Stimulated activated CD8-positive, alpha-beta memory T cell treated with anti-CD3 and anti-CD28 coated beads, Interleukin-2, amount 100 ng/mL, for 48 hours (primary cell): Measurements from ENCODE around the gene TOX3.

ENCODE experiments used
- DNase-seq, 2 donors: peaks; one replicate each; pipeline ENCODE4 v3.0.0-alpha.2; 2020; ENCODE audit warnings: low read depth in 2 of 2

TOX3 gene

DNA sequence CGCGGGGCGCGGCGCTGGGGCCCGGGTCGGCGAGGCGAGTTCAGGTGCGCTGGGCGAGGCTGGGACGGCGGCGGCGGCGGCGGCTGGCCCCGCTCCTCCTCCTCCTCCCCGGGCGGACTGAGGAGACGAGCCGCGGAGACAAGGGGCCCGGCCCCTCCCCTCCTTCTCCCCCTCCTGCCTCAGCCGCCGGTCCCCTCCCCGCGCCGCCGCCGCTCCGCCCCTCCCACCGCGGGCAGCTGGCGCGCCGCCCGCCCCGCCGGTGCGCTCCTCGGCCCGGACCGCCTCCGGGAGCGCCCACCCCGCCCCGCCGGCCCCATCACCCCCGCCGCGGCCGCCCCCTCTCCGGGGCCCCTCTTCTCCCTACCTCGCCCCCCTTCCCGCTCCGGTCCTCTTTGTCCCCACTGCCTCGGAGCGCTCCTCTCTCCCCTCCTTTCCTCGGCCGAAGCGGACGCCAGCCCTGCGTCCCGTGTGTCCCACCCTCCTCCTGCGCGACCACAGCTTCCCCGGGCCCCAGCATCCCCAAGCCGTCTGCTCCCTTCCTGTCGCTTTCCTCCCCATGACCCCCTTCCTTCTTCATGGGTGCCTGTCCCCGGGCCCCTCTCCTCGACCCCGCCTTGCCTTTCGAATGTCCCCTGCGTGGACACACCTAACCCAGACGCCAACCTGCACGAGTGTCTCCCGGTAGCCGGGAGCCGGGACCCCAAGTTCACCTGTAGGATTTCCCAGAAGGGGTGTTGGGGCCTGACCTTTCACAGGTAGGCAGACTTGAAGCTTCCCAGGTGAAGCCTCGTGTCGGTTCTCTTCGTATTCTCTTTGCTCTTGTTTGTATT, at the start of gene TOX3:
TOX3 (minus strand) TSS at position 140 of the 830 bp plus-strand sequence. CDS start 420 bp downstream, outside the sequence.
- DNase-seq, result no peak

DNA sequence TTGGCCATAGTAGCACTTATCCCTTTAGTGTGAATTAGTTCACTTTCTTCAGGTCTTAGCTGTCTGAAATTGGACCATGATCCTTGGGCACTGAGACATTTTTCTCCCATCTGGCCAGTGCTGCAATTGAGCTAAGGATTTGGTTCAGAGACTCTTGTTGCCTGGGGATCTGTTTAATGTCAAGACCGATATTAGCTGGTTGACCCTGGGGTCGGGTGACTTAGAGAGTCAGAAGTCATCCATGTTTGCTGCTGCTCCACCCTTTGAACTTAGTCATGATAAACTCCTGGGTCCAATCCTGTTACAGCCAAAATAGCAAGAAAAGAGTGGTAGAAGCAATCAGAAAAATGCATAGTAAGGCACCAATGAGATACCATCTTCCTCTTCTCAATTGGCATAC, 45.8 kb upstream of the TOX3 start:
- DNase-seq, result no peak

DNA sequence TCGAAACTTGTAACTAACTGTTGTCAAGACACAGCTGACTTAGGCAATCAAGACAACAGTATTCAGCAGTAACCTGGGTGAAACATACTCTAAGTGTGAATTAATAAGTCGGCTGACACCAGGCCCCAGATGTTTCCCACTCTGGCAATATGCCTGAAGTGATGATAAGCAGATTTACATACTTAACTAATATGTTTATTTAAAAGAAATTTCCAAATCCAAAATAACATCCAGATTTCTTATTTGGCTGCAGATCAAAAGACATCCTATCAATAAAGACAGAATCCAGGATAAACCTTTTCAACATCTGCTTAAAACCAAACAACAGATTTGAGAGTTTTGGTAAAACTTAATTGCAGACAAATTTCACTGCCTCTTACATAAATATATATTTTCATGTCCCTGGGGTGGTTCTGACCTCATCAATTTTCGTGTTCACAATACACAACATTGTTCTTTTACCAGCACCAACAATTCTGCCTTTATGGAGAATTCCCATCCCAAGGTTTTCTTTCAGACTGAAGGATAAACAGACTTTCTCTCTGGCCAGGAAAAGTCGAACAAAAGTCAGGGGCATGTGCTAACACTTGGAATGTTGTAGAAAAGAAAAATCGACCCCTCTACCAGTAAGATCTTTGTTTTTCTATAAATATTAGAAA, 45.1 kb upstream of the TOX3 start:
- no peak for DNase-seq

DNA sequence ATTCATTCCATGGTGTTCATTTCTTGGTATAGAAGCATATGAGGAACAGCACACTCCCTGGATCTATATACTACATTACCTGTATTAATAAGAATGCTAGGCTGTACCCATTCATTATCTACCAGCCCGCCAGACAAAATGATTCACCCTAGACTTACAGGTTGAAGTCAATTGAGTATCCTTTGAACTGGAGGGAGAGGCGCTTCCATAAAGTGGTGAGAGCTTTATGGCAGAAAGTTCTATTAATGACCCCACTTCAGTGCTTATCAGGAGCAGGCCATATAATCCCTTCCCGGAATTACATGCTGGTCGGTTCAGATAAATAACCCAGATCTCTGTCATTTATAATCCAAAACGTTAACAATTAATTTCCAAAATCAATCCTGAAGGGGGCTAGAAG, 44.5 kb upstream of the TOX3 start:
- DNase-seq, result no peak

DNA sequence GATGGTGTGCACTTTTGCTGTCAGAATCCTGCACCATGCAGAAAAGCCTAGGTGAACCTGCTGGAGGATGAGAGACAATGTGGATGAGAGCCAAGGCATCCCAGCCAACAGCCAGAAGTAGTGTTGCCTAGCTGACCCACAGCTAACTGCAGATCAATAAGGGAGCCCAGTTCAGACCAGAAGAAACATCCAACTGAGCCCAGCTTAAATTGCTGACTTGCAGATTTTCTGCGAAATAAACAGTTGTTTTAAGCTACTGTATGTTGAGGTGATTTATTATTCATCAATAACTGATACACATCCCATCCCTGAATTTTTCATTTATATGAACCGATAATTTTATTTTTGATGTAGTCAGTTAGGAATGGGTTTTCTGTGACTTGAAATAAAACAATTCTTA, 39.2 kb upstream of the TOX3 start:
- DNase-seq, result no peak

DNA sequence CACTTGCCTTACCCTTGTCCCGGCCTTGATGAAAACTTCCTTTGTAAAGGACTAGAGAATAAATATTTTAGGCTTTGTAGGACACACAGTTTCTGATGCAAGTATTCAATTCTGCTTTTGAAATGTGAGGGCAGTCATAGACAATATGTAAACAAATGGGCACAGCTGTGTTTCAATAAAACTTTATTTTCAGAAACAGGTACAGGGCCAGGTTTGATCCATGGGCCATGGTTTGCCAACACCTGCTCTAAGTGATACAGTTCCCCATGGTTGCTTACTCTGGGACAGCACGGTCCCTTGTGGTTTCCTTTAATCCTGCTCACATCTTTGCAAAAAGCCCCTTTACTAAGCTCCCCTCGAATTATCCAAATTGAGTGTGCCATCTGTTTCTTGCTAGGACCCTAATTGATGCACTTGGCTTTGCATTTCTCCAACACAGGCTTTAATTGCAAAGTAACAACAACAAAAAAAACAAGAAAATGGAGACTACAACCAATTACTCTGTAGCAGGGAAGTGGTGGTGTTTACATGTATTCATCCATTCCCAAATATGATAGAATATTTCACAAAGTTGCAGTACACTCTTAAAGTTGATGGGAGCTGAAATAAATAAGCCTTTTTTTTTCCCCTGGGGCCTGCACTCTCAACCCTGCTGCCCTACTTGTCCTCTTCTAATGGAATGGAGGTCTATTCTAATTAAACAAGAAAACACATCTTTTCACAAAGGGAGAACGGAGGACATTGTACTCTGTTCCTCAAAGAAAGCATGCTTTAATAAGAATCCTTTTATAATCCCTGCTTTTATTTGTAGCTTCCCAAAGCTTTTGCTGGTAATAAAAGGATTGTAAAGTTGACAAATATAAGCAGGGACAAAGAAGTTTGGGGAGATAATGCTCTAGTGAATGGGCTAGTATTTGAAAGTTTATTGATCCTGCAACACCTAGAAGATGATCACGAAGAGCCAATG, 37.7 kb upstream of the TOX3 start:
- DNase-seq, result no peak

DNA sequence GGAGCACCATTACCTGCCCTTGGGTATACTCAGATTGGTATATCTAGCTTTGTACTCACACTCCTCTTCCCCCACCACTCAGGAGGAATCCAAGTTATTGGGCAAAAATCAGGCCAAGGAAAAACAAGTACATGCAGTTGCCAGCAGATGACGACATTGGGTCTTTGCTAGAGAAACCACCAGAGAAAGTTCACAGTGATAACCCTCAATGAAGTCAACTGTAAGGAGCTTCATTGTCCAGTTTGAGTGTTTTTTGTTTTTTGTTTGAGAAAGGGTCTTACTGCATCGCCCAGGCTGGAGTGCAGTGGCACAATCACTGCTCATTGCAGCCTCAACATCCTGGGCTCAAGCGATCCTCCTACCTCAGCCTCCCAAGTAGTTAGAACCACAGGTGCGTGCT, 34.6 kb upstream of the TOX3 start:
- no peak for DNase-seq

DNA sequence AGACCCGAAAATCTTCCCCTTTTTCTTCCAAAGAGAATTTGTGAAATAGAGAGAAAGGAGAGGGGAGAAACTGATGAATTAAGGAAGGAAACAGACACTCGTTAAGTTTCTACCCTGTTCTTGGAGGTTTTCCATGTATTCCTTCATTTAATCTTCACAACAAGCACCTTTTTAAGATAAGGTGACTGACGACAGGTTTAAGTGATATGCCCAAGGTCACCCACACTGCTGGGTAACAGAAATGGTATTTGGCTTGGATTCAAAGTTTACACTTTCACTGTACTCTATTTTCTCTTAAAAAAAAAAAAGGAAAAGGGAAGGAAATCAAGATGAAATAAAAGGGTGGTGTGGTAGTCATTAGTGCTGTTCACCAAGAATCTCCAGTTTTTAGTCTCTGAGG, 33.5 kb upstream of the TOX3 start:
- no peak for DNase-seq

DNA sequence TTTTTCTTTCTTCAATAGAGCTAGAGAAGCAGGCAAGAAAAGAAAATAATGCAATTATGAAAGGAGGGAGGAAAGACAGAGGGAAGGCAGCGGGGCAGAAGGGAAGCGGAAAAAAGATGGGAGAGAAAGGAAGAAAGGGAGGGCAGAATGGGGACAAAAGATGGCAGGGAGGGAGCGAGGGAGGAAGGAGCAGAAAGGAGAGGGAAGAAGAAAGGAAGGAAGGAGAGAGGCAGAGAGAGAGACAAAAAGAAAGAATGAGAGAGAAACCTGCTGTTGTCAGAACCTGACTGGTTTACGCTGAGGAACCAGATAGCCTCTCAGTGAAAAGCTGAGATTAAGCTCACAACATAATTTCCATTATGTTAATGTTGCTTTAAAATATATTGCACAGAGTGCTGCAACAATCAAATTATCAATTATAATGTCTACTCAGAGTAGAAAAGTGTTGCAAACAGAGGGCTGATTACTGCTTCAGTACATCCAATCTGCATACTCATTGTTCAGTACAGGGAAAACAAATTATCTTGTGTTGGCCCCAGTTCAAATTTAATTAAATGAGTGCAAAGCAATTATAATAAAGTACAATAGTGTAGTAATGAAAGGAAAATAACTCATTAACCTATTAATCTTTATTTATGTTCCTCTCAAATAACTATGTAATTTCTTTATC, 32.0 kb upstream of the TOX3 start:
- DNase-seq, result no peak

DNA sequence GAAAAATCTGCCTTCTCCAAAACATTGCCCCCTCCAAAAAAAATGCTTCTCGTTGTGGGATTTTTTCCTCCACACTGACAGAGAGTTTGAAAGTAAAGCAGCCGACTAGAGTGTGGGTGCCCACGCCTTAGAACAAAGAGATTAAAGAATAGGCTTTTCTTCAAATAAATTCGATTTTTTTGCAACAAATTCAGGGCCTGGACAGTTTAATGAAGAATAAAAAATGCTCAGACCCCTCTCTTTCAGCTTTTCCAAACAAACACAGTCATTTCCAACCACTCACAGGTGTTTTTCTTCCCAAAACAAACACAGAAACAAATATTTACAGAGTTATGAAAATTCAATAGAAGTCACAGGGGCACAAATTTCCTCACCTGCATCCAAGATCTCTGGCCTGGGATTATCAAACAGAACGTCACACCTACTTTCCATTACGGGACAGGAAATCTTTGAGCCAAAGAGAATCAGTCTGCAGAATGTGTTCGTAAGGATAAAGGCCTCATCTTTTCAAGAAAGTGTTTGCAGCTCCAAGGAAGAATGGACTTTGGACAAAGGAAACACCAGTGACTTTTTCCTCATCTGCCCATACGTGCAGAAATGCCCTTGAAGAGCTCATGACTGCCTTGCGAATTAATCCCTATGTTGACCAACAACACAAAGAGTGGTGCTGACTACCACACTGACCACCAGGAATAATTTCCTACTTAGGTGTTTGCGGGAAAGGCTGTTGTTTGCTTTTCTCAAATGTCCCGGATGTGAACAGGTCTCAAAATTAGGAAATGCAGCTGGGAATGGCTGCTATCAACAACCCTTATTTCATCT, 31.3 kb upstream of the TOX3 start:
- no peak for DNase-seq

DNA sequence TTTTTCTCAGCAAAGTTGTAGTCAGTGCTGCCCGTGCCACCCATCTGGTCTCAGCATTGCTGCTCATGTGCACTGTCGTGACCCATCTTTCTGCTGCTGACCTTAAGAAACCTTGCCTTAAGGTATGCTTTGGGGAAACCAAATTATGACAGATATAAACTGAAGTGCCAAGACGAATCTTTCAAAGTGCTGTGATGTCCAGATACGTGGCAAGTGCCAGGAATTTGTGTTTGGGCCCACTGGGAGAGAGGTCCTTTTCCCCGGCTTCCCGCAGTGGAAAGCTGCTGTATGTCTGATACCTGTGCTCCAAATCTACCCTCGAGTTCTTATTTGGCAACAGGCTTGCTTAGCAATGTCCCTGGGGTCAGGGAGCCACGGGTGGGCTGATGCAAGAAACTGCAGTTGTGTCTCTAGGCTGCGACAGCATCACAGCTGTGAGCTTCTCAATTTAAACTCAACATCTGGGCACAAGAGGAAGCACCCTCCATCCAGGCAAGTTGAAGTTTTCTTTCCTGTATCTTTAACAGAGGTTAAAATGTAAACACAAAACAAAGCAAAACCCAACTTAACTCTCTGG, 30.3 kb upstream of the TOX3 start:
- no peak for DNase-seq

DNA sequence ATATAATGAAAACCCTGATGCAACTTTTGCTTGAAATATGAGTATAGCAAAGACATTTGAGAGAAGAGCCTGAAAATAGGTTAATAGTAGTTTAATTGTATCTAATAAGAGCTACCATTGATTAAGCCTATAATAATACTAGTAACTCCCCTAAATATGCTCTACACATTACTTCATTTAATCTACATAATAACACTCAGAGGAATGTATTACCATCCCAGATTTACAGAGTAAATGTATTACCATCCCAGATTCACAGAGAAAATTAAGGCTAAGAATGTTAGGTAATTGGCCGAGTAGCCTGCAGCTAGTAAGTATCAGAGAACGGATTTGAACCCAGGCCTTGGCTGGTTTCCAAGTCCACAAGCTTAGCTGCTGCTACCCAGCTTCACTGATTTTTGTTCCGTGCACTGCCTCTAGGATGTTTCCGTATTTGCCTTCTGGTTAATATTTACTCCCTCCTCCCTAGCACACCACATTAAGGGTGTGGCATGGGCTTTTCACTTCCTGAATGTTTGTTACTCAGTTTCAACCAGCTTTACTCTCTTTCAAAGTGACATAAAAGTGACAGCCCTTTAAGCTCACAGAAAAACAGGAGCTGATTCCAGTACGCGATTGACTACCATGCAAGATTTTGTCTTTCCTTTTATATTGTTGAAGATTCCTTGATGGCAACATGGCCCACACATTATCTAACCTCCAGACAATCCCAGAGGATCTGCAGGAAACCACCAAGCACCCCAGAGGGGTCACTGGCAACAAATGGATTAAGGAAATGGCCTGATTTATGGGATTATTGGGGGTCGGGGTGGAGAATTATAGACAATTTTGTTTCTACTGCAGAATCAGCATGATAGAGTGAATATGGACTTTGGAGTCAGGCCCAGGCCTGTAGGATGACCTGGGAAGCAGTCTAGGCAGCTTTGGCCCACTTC, 26.7 kb upstream of the TOX3 start:
- no peak for DNase-seq

DNA sequence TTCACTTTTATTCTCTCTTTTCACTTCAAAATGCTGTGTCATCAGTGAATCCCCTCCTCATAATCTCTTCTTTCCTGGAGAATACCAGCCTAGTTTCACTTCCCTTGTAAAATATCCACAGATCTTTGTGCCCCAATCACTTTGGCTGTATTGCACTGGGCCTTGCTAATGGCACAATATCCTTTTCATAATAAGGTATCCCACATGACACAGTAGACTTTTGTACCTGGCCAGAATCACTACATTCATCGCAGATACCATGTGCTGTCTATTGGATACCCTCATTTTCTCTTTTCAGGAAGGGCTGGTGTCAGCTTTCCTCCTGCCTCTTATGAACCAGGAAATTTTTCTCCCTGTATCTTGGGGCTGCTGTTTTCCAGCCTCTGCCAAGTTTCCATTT, 25.7 kb upstream of the TOX3 start:
- no peak for DNase-seq

DNA sequence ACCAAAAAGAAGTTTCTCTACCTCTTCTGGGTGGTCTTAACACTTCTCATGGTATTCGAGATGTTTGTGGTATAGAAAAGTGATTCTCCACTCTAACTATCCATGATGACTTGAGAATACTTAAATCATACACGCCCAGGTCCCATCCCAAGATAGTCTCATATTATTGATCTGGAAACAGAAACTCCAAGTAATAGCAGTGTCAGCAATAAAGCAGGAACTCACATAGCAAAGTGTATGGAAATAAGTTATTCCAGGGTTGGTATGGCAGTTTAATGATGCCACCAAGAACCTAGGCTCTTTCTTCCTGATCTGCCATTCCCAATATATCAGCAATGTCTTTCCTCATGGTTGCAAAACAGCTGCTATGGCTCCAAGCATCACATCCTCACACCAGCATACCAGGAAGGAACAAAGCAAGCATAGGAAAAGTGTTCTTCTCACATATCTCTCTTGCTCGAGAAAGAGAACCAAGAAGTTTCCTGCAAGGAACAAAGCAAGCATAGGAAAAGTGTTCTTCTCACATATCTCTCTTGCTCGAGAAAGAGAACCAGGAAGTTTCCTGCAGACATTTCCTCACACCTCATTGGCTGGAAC, 23.6 kb upstream of the TOX3 start:
- DNase-seq, result no peak

DNA sequence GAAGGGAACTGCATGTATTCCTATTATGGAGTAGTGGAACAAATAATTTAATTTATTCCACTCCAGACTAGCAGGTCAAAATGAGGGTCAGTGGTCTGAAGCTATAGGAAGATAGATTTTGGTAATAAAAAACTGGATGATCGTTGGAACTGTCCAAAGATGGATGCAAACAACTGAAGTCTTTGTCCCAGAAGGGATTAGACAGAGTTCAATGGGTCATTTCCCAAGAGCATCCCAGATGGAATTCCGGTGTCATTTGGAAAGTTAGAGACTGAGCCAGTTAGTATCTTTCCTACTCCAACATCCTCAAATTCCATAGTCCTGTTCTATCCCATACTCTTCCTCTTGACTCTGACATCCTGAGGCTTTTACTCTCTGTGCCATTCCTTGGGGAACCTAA, 22.8 kb upstream of the TOX3 start:
- DNase-seq, result no peak

DNA sequence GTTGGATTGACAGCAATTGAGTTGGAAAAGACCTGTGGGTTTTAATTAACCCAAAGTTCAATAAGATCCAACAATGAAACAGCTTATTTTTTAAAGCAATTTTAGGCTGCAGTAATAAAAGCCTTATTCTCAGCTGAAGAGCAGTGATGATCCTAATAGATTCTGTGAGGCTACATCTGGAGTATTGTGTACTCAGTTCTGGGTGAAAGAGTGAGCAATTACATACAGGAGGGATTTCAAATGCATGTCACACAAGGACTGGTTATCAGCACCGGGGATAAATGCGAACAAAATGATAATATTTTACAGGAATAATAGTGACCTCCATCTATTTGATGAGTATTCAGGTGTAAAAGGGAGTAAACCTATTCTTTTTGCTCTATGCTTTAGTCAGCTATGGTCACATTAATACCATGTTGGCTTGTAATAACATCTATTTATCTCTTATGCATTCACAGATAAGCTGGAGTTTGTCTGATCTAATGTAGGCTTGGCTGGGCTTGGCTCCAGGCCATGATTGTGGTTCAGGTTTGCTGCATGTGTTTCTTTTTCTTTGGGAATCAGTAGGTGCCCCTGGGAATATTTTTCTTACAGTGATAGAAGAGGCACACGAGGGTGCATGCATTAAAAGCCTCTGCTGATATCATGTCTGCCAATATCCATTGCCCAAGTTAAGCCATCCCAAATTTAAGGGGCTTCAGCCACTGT, 22.2 kb upstream of the TOX3 start:
- DNase-seq, result no peak

DNA sequence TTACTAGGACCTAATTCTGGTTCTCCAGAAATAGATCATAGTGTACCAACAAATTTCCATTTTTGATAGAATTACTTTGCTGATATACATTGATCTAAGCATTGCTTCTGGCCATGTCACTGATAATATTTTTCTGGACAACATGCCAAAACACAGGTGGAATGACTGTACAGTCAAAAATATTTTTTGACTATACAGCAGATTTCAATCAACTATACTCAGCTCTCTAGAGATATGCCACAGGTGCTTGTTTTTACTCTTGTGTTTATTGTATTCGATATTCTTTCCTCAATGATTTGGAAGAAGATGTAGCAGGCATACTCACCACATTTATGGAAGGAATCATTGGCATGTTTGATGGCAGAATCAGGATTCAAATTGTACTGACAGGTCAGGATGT, 21.6 kb upstream of the TOX3 start:
- DNase-seq, result no peak

DNA sequence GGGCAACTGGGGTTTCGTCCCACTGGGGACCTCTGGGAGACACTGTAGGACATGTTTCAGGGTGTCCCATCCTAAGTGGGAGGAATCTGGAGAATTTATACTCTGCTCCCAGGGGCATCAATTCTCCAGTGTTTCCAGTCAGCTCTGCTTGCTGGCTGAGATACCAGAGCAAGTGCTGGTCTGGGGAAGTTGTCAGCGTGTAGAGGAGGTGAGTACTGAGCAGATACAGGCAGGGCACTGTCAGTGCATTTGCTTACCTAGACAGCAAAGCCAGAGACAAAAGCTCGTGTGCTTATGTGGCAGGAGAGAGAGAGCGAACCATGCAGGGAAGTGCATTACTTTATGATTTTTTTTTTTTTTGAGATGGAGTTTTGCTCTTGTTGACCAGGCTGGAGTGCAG, 20.2 kb upstream of the TOX3 start:
- no peak for DNase-seq
